ENCODE data around the gene CDC25B.

The CDC25B gene

GRCh38 chr20:3795511-3796468 is at the start of gene CDC25B:
CDC25B (plus strand) TSS chr20:3796310; CDS start chr20:3796532, 222 bp downstream.
- Mint-ChIP-seq H3K27ac (peak within 1 kb of the TSS; percentile 96), H3K27me3 (no peaks in the 10 kb centered on the region), H3K9me3 (no peaks in the 10 kb centered on the region), H3K4me1 (peaks cover 36 to 55% of the 10 kb centered on the region in 2 donors), H3K36me3 (peaks cover 0 to 4% of the 10 kb centered on the region in 2 donors), H3K4me3 (peak within 1 kb of the TSS; percentile 91 to 96)
- peak; percentile 85 to 86 for ATAC-seq (replicated peaks)
- DNase-seq, result peak; percentile 77

GRCh38 chr20:3747471-3747870 is 48.6 kb upstream of the CDC25B start:
- no peak overlapping the region for H3K27ac Mint-ChIP-seq
- no peak overlapping the region for H3K4me3 Mint-ChIP-seq
- H3K4me1 Mint-ChIP-seq, result peaks cover 13 to 23% of the 10 kb centered on the region in 2 donors
- peaks cover 0 to 1% of the 10 kb centered on the region in 2 donors for H3K9me3 Mint-ChIP-seq
- DNase-seq, result no peak
- H3K36me3 Mint-ChIP-seq, result peaks cover 2 to 3% of the 10 kb centered on the region in 2 donors
- H3K27me3 Mint-ChIP-seq, result peaks cover 36 to 47% of the 10 kb centered on the region in 2 donors
- no peak for ATAC-seq (replicated peaks)

- H3K27ac Mint-ChIP-seq, result no peak overlapping the region
- peaks cover 4% of the 10 kb centered on the region in 2 donors for H3K36me3 Mint-ChIP-seq
- no peak overlapping the region for H3K4me3 Mint-ChIP-seq
- peaks cover 36 to 47% of the 10 kb centered on the region in 2 donors for H3K27me3 Mint-ChIP-seq
- DNase-seq, result no peak
- no peak for ATAC-seq (replicated peaks)
- H3K4me1 Mint-ChIP-seq, result peaks cover 14 to 29% of the 10 kb centered on the region in 2 donors
- peaks cover 0 to 1% of the 10 kb centered on the region in 2 donors for H3K9me3 Mint-ChIP-seq
Observed at GRCh38 chr20:3748073-3748472, 48.0 kb upstream of the CDC25B start.

- Mint-ChIP-seq H3K36me3 (peaks cover 4% of the 10 kb centered on the region in 2 donors), H3K4me3 (no peak overlapping the region), H3K9me3 (peaks cover 0 to 1% of the 10 kb centered on the region in 2 donors), H3K4me1 (peaks cover 14 to 32% of the 10 kb centered on the region in 2 donors), H3K27ac (no peak overlapping the region), H3K27me3 (peaks cover 36 to 46% of the 10 kb centered on the region in 2 donors)
- ATAC-seq (replicated peaks) (no peak), DNase-seq (no peak)
Observed at GRCh38 chr20:3749087-3749688, 46.9 kb upstream of the CDC25B start.

GRCh38 chr20:3749689-3750531 is 46.2 kb upstream of the CDC25B start:
- Mint-ChIP-seq H3K9me3 (peaks cover 0 to under 1% of the 10 kb centered on the region in 2 donors), H3K27ac (no peak overlapping the region), H3K36me3 (peaks cover 8 to 9% of the 10 kb centered on the region in 2 donors), H3K4me3 (no peak overlapping the region), H3K4me1 (peaks cover 9 to 25% of the 10 kb centered on the region in 2 donors), H3K27me3 (peaks cover 29 to 38% of the 10 kb centered on the region in 2 donors)
- peak; percentile 24 to 47 for ATAC-seq (replicated peaks)
- DNase-seq, result no peak

- Mint-ChIP-seq H3K4me3 (no peak overlapping the region), H3K27ac (no peak overlapping the region), H3K36me3 (peaks cover 9 to 14% of the 10 kb centered on the region in 2 donors), H3K4me1 (peaks cover 5 to 17% of the 10 kb centered on the region in 2 donors), H3K27me3 (peaks cover 19 to 25% of the 10 kb centered on the region in 2 donors), H3K9me3 (no peaks in the 10 kb centered on the region)
- DNase-seq (no peak), ATAC-seq (replicated peaks) (no peak)
Observed at GRCh38 chr20:3751305-3751674, 44.8 kb upstream of the CDC25B start.

- Mint-ChIP-seq H3K4me1 (peaks cover 5 to 17% of the 10 kb centered on the region in 2 donors), H3K27me3 (peaks cover 14 to 19% of the 10 kb centered on the region in 2 donors), H3K36me3 (peaks cover 14 to 18% of the 10 kb centered on the region in 2 donors), H3K4me3 (peak overlapping the region; percentile 61 to 82), H3K27ac (no peak overlapping the region), H3K9me3 (no peaks in the 10 kb centered on the region)
- DNase-seq (peak; percentile 70), ATAC-seq (replicated peaks) (peak; percentile 83 to 84)
Observed at GRCh38 chr20:3751675-3752385, 44.3 kb upstream of the CDC25B start.

- Mint-ChIP-seq H3K9me3 (no peaks in the 10 kb centered on the region), H3K4me1 (peaks cover 5 to 17% of the 10 kb centered on the region in 2 donors), H3K27me3 (peaks cover 11 to 18% of the 10 kb centered on the region in 2 donors), H3K36me3 (peaks cover 15 to 21% of the 10 kb centered on the region in 2 donors), H3K4me3 (peak overlapping the region; percentile 61 to 82), H3K27ac (no peak overlapping the region)
- no peak for ATAC-seq (replicated peaks)
- no peak for DNase-seq
Observed at GRCh38 chr20:3752386-3752759, 43.7 kb upstream of the CDC25B start.

- H3K4me3 Mint-ChIP-seq, result no peak overlapping the region
- peak; percentile 51 to 61 for ATAC-seq (replicated peaks)
- peaks cover 21 to 28% of the 10 kb centered on the region in 2 donors for H3K36me3 Mint-ChIP-seq
- no peaks in the 10 kb centered on the region for H3K9me3 Mint-ChIP-seq
- no peak for DNase-seq
- H3K4me1 Mint-ChIP-seq, result peaks cover 5 to 17% of the 10 kb centered on the region in 2 donors
- peaks cover 4 to 11% of the 10 kb centered on the region in 2 donors for H3K27me3 Mint-ChIP-seq
- no peak overlapping the region for H3K27ac Mint-ChIP-seq
Observed at GRCh38 chr20:3753098-3753497, 43.0 kb upstream of the CDC25B start.

- Mint-ChIP-seq H3K27me3 (peaks cover 3 to 5% of the 10 kb centered on the region in 2 donors), H3K27ac (no peak overlapping the region), H3K36me3 (peaks cover 22 to 31% of the 10 kb centered on the region in 2 donors), H3K9me3 (no peaks in the 10 kb centered on the region), H3K4me1 (peaks cover 5 to 17% of the 10 kb centered on the region in 2 donors), H3K4me3 (no peak overlapping the region)
- no peak for ATAC-seq (replicated peaks)
- no peak for DNase-seq
Observed at GRCh38 chr20:3753501-3754275, 42.4 kb upstream of the CDC25B start.

- DNase-seq (no peak), ATAC-seq (replicated peaks) (no peak)
- Mint-ChIP-seq H3K36me3 (peaks cover 22 to 31% of the 10 kb centered on the region in 2 donors), H3K27ac (no peak overlapping the region), H3K9me3 (no peaks in the 10 kb centered on the region), H3K4me3 (no peak overlapping the region), H3K27me3 (no peaks in the 10 kb centered on the region), H3K4me1 (peaks cover 5 to 17% of the 10 kb centered on the region in 2 donors)
Observed at GRCh38 chr20:3754276-3754630, 41.9 kb upstream of the CDC25B start.

- ATAC-seq (replicated peaks) (no peak), DNase-seq (no peak)
- no peaks in the 10 kb centered on the region for H3K27me3 Mint-ChIP-seq
- peaks cover 28 to 36% of the 10 kb centered on the region in 2 donors for H3K36me3 Mint-ChIP-seq
- H3K4me3 Mint-ChIP-seq, result no peak overlapping the region
- no peak overlapping the region for H3K27ac Mint-ChIP-seq
- peaks cover 8 to 25% of the 10 kb centered on the region in 2 donors for H3K4me1 Mint-ChIP-seq
- no peaks in the 10 kb centered on the region for H3K9me3 Mint-ChIP-seq
Observed at GRCh38 chr20:3755269-3755668, 40.8 kb upstream of the CDC25B start.
